Right renal pelvis (tissue), 4 donors: ENCODE results near the gene SLC6A12. TPM values are rescaled to one million over a fixed set of nuclear protein-coding genes. Genes with fewer than 3 reads are reported as not detected.

Experiments
- DNase-seq, 4 donors: peaks; one replicate each; pipeline ENCODE4 v3.0.0-alpha.2; 2013; ENCODE audit warnings: low read depth in 4 of 4, low spot score in 3 of 4, missing footprints in 1 of 4
- polyA plus RNA-seq, 4 donors: library from polyadenylated mRNA; unstranded; fragments of 120-200 nt; gene quantifications; one replicate each; pipeline ENCODE4 v1.2.1, GENCODE V29; 2013; ENCODE audit not compliant: insufficient read length in 4 of 4

The SLC6A12 gene
- polyA plus RNA-seq, 4 donors, result 14.0 to 18.5 (median 15.3) TPM

GRCh38 chr12:147242-147641 is 66.7 kb downstream of the SLC6A12 start:
- no peak for DNase-seq

GRCh38 chr12:145369-145960 is 68.5 kb downstream of the SLC6A12 start:
- no peak for DNase-seq

GRCh38 chr12:144650-145284 is 69.2 kb downstream of the SLC6A12 start:
- no peak for DNase-seq

DNA sequence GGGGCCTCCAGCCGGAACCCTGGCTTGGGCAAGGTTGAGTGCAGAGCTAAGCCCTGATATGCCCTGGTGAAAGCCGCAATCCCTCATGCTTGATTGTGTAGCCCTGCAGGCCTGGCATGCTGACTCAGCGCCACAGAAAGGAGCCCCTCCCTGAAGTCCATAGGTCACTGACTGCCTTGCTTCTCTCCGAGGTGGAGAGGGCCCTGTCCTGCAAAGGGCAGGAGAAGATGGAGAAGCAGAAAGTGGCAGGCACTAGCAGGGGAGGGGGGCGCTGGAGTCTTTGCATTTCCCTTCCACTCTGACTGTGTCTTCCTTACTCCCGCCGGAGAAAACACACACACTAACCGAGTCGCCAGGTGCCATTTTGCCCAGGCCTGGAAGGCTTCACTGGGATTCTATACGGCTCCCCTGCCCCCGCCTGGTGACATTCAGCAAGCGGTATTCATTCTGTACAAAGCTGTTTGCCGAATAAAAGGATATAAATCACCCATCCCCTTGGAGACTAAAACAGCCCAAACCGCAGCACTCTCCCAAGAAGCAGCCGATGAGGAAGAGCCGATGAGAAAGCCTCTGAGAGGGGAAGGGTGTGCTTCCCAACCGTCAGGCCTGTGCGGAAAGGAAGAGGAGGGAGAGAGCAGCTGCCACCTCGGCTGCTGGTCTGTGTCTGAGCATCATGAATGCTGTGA is 69.8 kb downstream of the SLC6A12 start:
- DNase-seq, result no peak

- no peak for DNase-seq
Observed at GRCh38 chr12:140162-140561, 73.8 kb downstream of the SLC6A12 start.

Other genes starting within 250 kb of the SLC6A12 start
- gene IQSEC3, start 147.4 kb downstream of the SLC6A12 start, polyA plus RNA-seq, result 10 to 100 TPM in 1 of 4 donors, 1 to 10 TPM in 3; 5.8 to 11.6 (median 7.8) TPM
- 10 to 100 TPM; 46.3 to 58.2 (median 48.7) TPM for gene SLC6A13, start 48.7 kb upstream of the SLC6A12 start, polyA plus RNA-seq
- 10 to 100 TPM; 39.1 to 42.6 (median 42.4) TPM for gene KDM5A, start 175.2 kb upstream of the SLC6A12 start, polyA plus RNA-seq
- 10 to 100 TPM; 19.9 to 25.7 (median 24.6) TPM for gene CCDC77, start 187.5 kb upstream of the SLC6A12 start, polyA plus RNA-seq
- 10 to 100 TPM; 14.3 to 16.7 (median 15.7) TPM for gene B4GALNT3, start 245.8 kb upstream of the SLC6A12 start, polyA plus RNA-seq